ENCODE data around the gene FADS1. TPM values are rescaled to one million over a fixed set of nuclear protein-coding genes. Genes with fewer than 3 reads are reported as not detected.

Gene FADS1
- total RNA-seq, 2 donors from 2014 or later: 16.1 to 28.9 TPM

GRCh38 chr11:61814247-61814957, 2.4 kb downstream of the FADS1 start:
- peak overlapping the region; percentile 79 to 91 for H3K27ac Mint-ChIP-seq
- H3K36me3 Mint-ChIP-seq: peaks cover 23 to 29% of the 10 kb centered on the region in 2 donors
- ATAC-seq: no peak

GRCh38 chr11:61812736-61813411, 3.9 kb downstream of the FADS1 start:
- Mint-ChIP-seq H3K36me3 (peaks cover 23 to 29% of the 10 kb centered on the region in 2 donors), H3K9me3 (no peaks in the 10 kb centered on the region), H3K27ac (no peak overlapping the region)
- ATAC-seq (no peak), DNase-seq (ENCODE audit: low spot score in 2 of 2) (no peak)

More at GRCh38 chr11:61814247-61814957, 2.4 kb downstream of the FADS1 start:
- peak in 1 of 2 donors; percentile 13 for DNase-seq (ENCODE audit: low spot score in 2 of 2)
- no peaks in the 10 kb centered on the region for H3K9me3 Mint-ChIP-seq

- no peaks in the 10 kb centered on the region for H3K9me3 Mint-ChIP-seq
- ATAC-seq (no peak), DNase-seq (ENCODE audit: low spot score in 2 of 2) (no peak)
- peaks cover 23 to 29% of the 10 kb centered on the region in 2 donors for H3K36me3 Mint-ChIP-seq
- H3K27ac Mint-ChIP-seq: no peak overlapping the region
These were observed 5.0 kb downstream of the FADS1 start for GRCh38 chr11:61811831-61812230.

GRCh38 chr11:61810671-61811175, 6.1 kb downstream of the FADS1 start:
- no peak overlapping the region for H3K27ac Mint-ChIP-seq
- DNase-seq (ENCODE audit: low spot score in 2 of 2) (no peak), ATAC-seq (no peak)
- H3K36me3 Mint-ChIP-seq: peaks cover 18 to 24% of the 10 kb centered on the region in 2 donors
- H3K9me3 Mint-ChIP-seq: no peaks in the 10 kb centered on the region

- no peak for DNase-seq (ENCODE audit: low spot score in 2 of 2)
- Mint-ChIP-seq H3K27ac (no peak overlapping the region), H3K36me3 (peaks cover under 1 to 7% of the 10 kb centered on the region in 2 donors), H3K9me3 (no peaks in the 10 kb centered on the region)
- ATAC-seq: no peak
These were observed 10.0 kb downstream of the FADS1 start for GRCh38 chr11:61806785-61807184.

- no peak for ATAC-seq
- no peaks in the 10 kb centered on the region for H3K9me3 Mint-ChIP-seq
- no peak for DNase-seq (ENCODE audit: low spot score in 2 of 2)
- no peak overlapping the region for H3K27ac Mint-ChIP-seq
- H3K36me3 Mint-ChIP-seq: peaks cover 0 to 6% of the 10 kb centered on the region in 2 donors
These were observed 11.7 kb downstream of the FADS1 start for GRCh38 chr11:61805146-61805545.

GRCh38 chr11:61803889-61804647, 12.7 kb downstream of the FADS1 start:
- Mint-ChIP-seq H3K9me3 (no peaks in the 10 kb centered on the region), H3K27ac (peak overlapping the region in 1 of 2 donors; percentile 63), H3K36me3 (peaks cover 0 to 14% of the 10 kb centered on the region in 2 donors)
- DNase-seq (ENCODE audit: low spot score in 2 of 2) (no peak), ATAC-seq (no peak)

GRCh38 chr11:61802605-61803004, 14.2 kb downstream of the FADS1 start:
- ATAC-seq (no peak), DNase-seq (ENCODE audit: low spot score in 2 of 2) (no peak)
- peaks cover 0 to 25% of the 10 kb centered on the region in 2 donors for H3K36me3 Mint-ChIP-seq
- no peak overlapping the region for H3K27ac Mint-ChIP-seq
- H3K9me3 Mint-ChIP-seq: no peaks in the 10 kb centered on the region

GRCh38 chr11:61800331-61801281, 16.2 kb downstream of the FADS1 start:
- Mint-ChIP-seq H3K36me3 (peaks cover 19 to 45% of the 10 kb centered on the region in 2 donors), H3K9me3 (no peaks in the 10 kb centered on the region), H3K27ac (no peak overlapping the region)
- no peak for DNase-seq (ENCODE audit: low spot score in 2 of 2)
- ATAC-seq: no peak

GRCh38 chr11:61799665-61800284, 17.0 kb downstream of the FADS1 start:
- no peaks in the 10 kb centered on the region for H3K9me3 Mint-ChIP-seq
- H3K36me3 Mint-ChIP-seq: peaks cover 25 to 46% of the 10 kb centered on the region in 2 donors
- ATAC-seq (no peak), DNase-seq (ENCODE audit: low spot score in 2 of 2) (no peak)
- H3K27ac Mint-ChIP-seq: no peak overlapping the region

- H3K36me3 Mint-ChIP-seq: peaks cover 39 to 48% of the 10 kb centered on the region in 2 donors
- peak in 1 of 2 donors; percentile 45 for DNase-seq (ENCODE audit: low spot score in 2 of 2)
- H3K9me3 Mint-ChIP-seq: no peaks in the 10 kb centered on the region
- no peak overlapping the region for H3K27ac Mint-ChIP-seq
- ATAC-seq: no peak
These were observed 19.4 kb downstream of the FADS1 start for GRCh38 chr11:61797263-61797944.

- Mint-ChIP-seq H3K9me3 (no peaks in the 10 kb centered on the region), H3K36me3 (peaks cover 48 to 58% of the 10 kb centered on the region in 2 donors), H3K27ac (peak overlapping the region; percentile 77 to 81)
- ATAC-seq (no peak), DNase-seq (ENCODE audit: low spot score in 2 of 2) (no peak)
These were observed 20.8 kb downstream of the FADS1 start for GRCh38 chr11:61795876-61796526.

- Mint-ChIP-seq H3K9me3 (no peaks in the 10 kb centered on the region), H3K27ac (peak overlapping the region; percentile 68 to 77), H3K36me3 (peaks cover 48 to 58% of the 10 kb centered on the region in 2 donors)
- no peak for DNase-seq (ENCODE audit: low spot score in 2 of 2)
- ATAC-seq: no peak
These were observed 21.3 kb downstream of the FADS1 start for GRCh38 chr11:61795459-61795858.

- no peaks in the 10 kb centered on the region for H3K9me3 Mint-ChIP-seq
- H3K36me3 Mint-ChIP-seq: peaks cover 48 to 54% of the 10 kb centered on the region in 2 donors
- DNase-seq (ENCODE audit: low spot score in 2 of 2): no peak
- ATAC-seq: no peak
- peak overlapping the region in 1 of 2 donors; percentile 29 for H3K27ac Mint-ChIP-seq
These were observed 22.2 kb downstream of the FADS1 start for GRCh38 chr11:61794579-61794978.

GRCh38 chr11:61793829-61794204, 23.0 kb downstream of the FADS1 start:
- ATAC-seq (no peak), DNase-seq (ENCODE audit: low spot score in 2 of 2) (no peak)
- Mint-ChIP-seq H3K36me3 (peaks cover 48 to 49% of the 10 kb centered on the region in 2 donors), H3K27ac (peak overlapping the region; percentile 98 to 99), H3K9me3 (no peaks in the 10 kb centered on the region)
